Calu3 (cell line): ENCODE data around the gene GBF1. TPM values are rescaled to one million over a fixed set of nuclear protein-coding genes. Genes with fewer than 3 reads are reported as not detected.

Experiments
- BruUV-seq: library from RNA; stranded (reverse); fragments of 400-500 nt; replicated peaks from 2 replicates; lab custom pipeline; 2021; lab: Mats Ljungman, UMichigan
- CTCF ChIA-PET: fragments of 300-600 bp; sonication (Branson Sonifier 250); formaldehyde crosslinking; loops from one replicate; lab custom pipeline; 2022; ENCODE audit warnings: antibody characterized with exemption; lab: Charles Lee
- DNase-seq: peaks from one replicate; pipeline ENCODE4 v3.0.0; 2022
- H3K27ac Mint-ChIP-seq: one replicate; pipeline ENCODE4 v1.8.0; 2022; ENCODE audit warnings: mixed read lengths; ENCODE audit not compliant: unreplicated experiment
- H3K27me3 Mint-ChIP-seq: one replicate; pipeline ENCODE4 v1.8.0; 2022; ENCODE audit warnings: mixed read lengths; ENCODE audit not compliant: unreplicated experiment
- H3K36me3 Mint-ChIP-seq: one replicate; pipeline ENCODE4 v1.8.0; 2022; ENCODE audit warnings: mild to moderate bottlenecking, moderate library complexity, mixed read lengths; ENCODE audit not compliant: insufficient read depth, unreplicated experiment
- H3K4me1 Mint-ChIP-seq: one replicate; pipeline ENCODE4 v1.8.0; 2022; ENCODE audit warnings: mild to moderate bottlenecking, low read depth, mixed read lengths; ENCODE audit not compliant: unreplicated experiment
- H3K4me3 Mint-ChIP-seq: one replicate; pipeline ENCODE4 v1.8.0; 2022; ENCODE audit warnings: mild to moderate bottlenecking, low read depth, moderate library complexity, mixed read lengths; ENCODE audit not compliant: unreplicated experiment
- H3K9me3 Mint-ChIP-seq: one replicate; pipeline ENCODE4 v1.8.0; 2022; ENCODE audit warnings: low read depth, mixed read lengths; ENCODE audit not compliant: unreplicated experiment
- CTCF ChIP-seq: fragments of 200-600 bp; IDR thresholded peaks from one replicate; pipeline ENCODE4 v1.8.0; 2022; ENCODE audit warnings: antibody characterized with exemption; ENCODE audit not compliant: unreplicated experiment
- intact Hi-C: fragments of 100-400 bp; cut with micrococcal nuclease; formaldehyde crosslinking; loops from one replicate; pipeline ENCODE4 v1.10.0; 2022; ENCODE audit not compliant: unreplicated experiment
- total RNA-seq: library from RNA; stranded (reverse); gene quantifications from 2 replicates; pipeline ENCODE4 v1.2.3, GENCODE V29; 2022

GBF1 gene
- total RNA-seq, 1 experiment from 2014 or later: 36.1 TPM

- TF ChIP-seq CTCF: no peak
- Mint-ChIP-seq H3K27ac (peak overlapping the region; percentile 6), H3K9me3 (no peaks in the 10 kb centered on the region), H3K4me1 (peaks cover 7% of the 10 kb centered on the region), H3K36me3 (peaks cover 7% of the 10 kb centered on the region), H3K27me3 (peaks cover 49% of the 10 kb centered on the region), H3K4me3 (no peak overlapping the region)
- no peak for DNase-seq
- intact Hi-C loops: no loop called here
- no TSS peak for BruUV-seq
- CTCF ChIA-PET: interaction anchor here (1.0 to 1.6 kb wide), 3 partner anchors 66 to 116 kb away, joined by 3 to 8 read pairs (median 6); no protein-coding TSS in a partner anchor
These were observed 9.3 kb upstream of the GBF1 start for GRCh38 chr10:102236006-102236405.

GRCh38 chr10:102237711-102238252 is 7.5 kb upstream of the GBF1 start:
- CTCF ChIA-PET: no interaction called here
- no TSS peak for BruUV-seq
- Mint-ChIP-seq H3K4me1 (peaks cover 7% of the 10 kb centered on the region), H3K4me3 (no peak overlapping the region), H3K27ac (no peak overlapping the region), H3K9me3 (no peaks in the 10 kb centered on the region), H3K36me3 (peaks cover 5% of the 10 kb centered on the region), H3K27me3 (peaks cover 49% of the 10 kb centered on the region)
- no peak for TF ChIP-seq CTCF
- DNase-seq: no peak
- intact Hi-C loops: no loop called here

- H3K4me1 Mint-ChIP-seq: peaks cover 5% of the 10 kb centered on the region
- intact Hi-C loops: no loop called here
- no peak overlapping the region for H3K27ac Mint-ChIP-seq
These were observed 4.8 kb upstream of the GBF1 start for GRCh38 chr10:102240467-102241031.

GRCh38 chr10:102241032-102241443 is 4.3 kb upstream of the GBF1 start:
- Mint-ChIP-seq H3K27ac (no peak overlapping the region), H3K4me1 (peaks cover under 1% of the 10 kb centered on the region), H3K36me3 (peaks cover 19% of the 10 kb centered on the region), H3K27me3 (peaks cover 40% of the 10 kb centered on the region), H3K9me3 (no peaks in the 10 kb centered on the region), H3K4me3 (peak overlapping the region; percentile 68)
- BruUV-seq: no TSS peak
- CTCF ChIA-PET: interaction anchor here (1.0 kb wide), 2 partner anchors 9 to 12 kb away, joined by 3 read pairs; no protein-coding TSS in a partner anchor
- no peak for DNase-seq
- intact Hi-C loops: no loop called here
- no peak for TF ChIP-seq CTCF

More at GRCh38 chr10:102240467-102241031, 4.8 kb upstream of the GBF1 start:
- BruUV-seq: no TSS peak
- DNase-seq: no peak
- Mint-ChIP-seq H3K27me3 (peaks cover 45% of the 10 kb centered on the region), H3K9me3 (no peaks in the 10 kb centered on the region), H3K4me3 (no peak overlapping the region), H3K36me3 (peaks cover 14% of the 10 kb centered on the region)
- no peak for TF ChIP-seq CTCF
- CTCF ChIA-PET: no interaction called here
